ENCODE results near the gene LACRT. TPM values are rescaled to one million over a fixed set of nuclear protein-coding genes. Genes with fewer than 3 reads are reported as not detected.

The LACRT gene
- total and polyA plus RNA-seq, 2 donors (not counting 3 experiments of a cell fraction or from before 2014, with no cell fraction given) = not detected

DNA sequence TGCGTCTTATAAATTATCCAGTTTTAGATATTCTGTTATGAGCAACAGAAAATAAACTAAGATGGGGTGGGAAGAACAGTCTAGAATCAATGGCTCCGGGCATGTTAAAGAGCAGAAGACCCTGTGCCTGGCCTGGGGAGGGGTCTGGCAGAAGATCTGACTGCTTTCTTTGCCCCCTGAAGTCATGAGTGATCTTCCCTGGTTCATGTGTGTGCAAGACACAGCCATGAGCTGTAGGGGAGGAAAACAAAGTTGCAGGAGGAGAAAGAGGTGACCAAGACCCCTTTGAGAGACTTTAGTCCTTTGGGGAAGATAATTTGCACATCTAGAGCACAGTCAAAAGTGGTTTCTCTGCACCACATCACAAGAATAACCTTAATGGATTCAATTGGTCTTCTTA lies 4.8 kb downstream of the LACRT start:
- DNase-seq (ENCODE audit: low read depth, low spot score) = no peak
- no peak overlapping the region for H3K9ac ChIP-seq (replicated peaks; ENCODE audit: extremely low read depth, insufficient read depth, low read length)
- TF ChIP-seq POLR2AphosphoS5 (IDR thresholded peaks at IDR 0.05; ENCODE audit: insufficient read depth, low read depth, low read length) = no peak
- no peak overlapping the region for H3K4me3 ChIP-seq (replicated peaks in 1 of 3; ENCODE audit: insufficient read depth in 1 of 3, low read depth in 1 of 3, low read length in 3 of 3)
- no TSS peak for BruUV-seq (replicated peaks)
- no peaks in the 10 kb centered on the region for H3K4me1 ChIP-seq (ENCODE audit: control insufficient read depth, extremely low read depth, insufficient read depth, low read length)
- H3K79me2 ChIP-seq (ENCODE audit: control insufficient read depth, insufficient read depth, low read length) = no peaks in the 10 kb centered on the region
- POLR2A ChIA-PET = no interaction called here
- FAIRE-seq = no peak
- no peaks in the 10 kb centered on the region for H3K9me1 ChIP-seq (replicated peaks; ENCODE audit: control insufficient read depth, extremely low read depth, insufficient read depth, low read length)
- no peak overlapping the region for H2AFZ ChIP-seq (ENCODE audit: low read depth, low read length)
- H3K4me2 ChIP-seq (ENCODE audit: insufficient read depth, low read length) = no peak overlapping the region
- no peaks in the 10 kb centered on the region for H3K27me3 ChIP-seq (ENCODE audit: control insufficient read depth in 2 of 2, insufficient read depth in 2 of 2, low read length in 2 of 2)
- intact Hi-C loops (cut with micrococcal nuclease) (no loop called here), dilution Hi-C loops (cut with MboI; ENCODE audit: extremely low pct_ligation_motif_present, low sequenced_read_pairs) (no loop called here)
- H3K36me3 ChIP-seq (ENCODE audit: control insufficient read depth in 2 of 2, extremely low read depth in 1 of 2, insufficient read depth in 2 of 2, low read length in 2 of 2) = no peaks in the 10 kb centered on the region
- no peaks in the 10 kb centered on the region for H4K20me1 ChIP-seq (replicated peaks; ENCODE audit: control insufficient read depth, extremely low read depth, insufficient read depth, low read length)
- CTCF ChIA-PET = interaction anchor here (1.9 kb wide), 1 partner anchor 34 kb away, joined by 5 read pairs; no protein-coding TSS in a partner anchor
- no peak overlapping the region for H3K27ac ChIP-seq (ENCODE audit: insufficient read depth, low read depth, low read length)
- H3K9me3 ChIP-seq (replicated peaks; ENCODE audit: control insufficient read depth, insufficient read depth, low read length) = no peaks in the 10 kb centered on the region

DNA sequence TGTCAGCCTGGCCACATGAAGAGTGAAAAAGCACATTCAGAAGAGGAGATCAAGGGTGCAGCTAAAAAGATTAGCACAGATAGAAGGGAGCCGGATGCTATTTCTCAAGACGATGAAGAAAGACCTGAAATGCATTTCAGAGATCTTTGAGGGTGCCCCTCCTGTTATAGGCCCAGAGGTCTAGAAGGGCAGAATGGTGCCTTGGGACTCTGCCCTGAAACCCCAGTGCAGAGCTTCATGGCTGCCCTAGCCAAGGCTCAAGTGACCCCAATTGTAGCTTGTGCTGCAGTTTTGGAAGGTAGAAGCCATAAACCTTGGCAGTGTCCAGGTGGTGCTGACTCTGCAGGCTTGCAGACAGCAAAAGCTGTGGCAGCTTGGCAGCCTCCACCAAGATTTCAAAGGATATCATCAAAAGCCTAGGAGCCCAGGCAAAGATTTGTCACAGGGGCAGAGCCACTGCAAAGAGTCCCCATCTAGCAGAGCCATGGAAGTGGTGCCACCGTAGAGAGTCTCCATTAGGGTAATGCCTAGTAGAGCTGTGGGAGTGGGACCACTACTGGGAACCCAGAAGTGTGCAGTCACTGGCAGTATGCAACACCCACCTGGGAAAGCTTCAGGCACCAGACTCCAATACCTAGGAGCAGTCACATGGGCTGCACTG lies 6.4 kb downstream of the LACRT start:
- Histone ChIP-seq H3K4me2 (ENCODE audit: insufficient read depth, low read length) (no peak overlapping the region), H4K20me1 (replicated peaks; ENCODE audit: control insufficient read depth, extremely low read depth, insufficient read depth, low read length) (no peaks in the 10 kb centered on the region), H3K4me1 (ENCODE audit: control insufficient read depth, extremely low read depth, insufficient read depth, low read length) (no peaks in the 10 kb centered on the region), H3K27me3 (ENCODE audit: control insufficient read depth in 2 of 2, insufficient read depth in 2 of 2, low read length in 2 of 2) (peaks cover 0 to 1% of the 10 kb centered on the region in 2 experiments), H3K36me3 (ENCODE audit: control insufficient read depth in 2 of 2, extremely low read depth in 1 of 2, insufficient read depth in 2 of 2, low read length in 2 of 2) (no peaks in the 10 kb centered on the region), H3K9me3 (replicated peaks; ENCODE audit: control insufficient read depth, insufficient read depth, low read length) (no peaks in the 10 kb centered on the region), H3K27ac (ENCODE audit: insufficient read depth, low read depth, low read length) (no peak overlapping the region), H3K79me2 (ENCODE audit: control insufficient read depth, insufficient read depth, low read length) (no peaks in the 10 kb centered on the region), H3K9me1 (replicated peaks; ENCODE audit: control insufficient read depth, extremely low read depth, insufficient read depth, low read length) (no peaks in the 10 kb centered on the region), H3K4me3 (replicated peaks in 1 of 3; ENCODE audit: insufficient read depth in 1 of 3, low read depth in 1 of 3, low read length in 3 of 3) (no peak overlapping the region), H2AFZ (ENCODE audit: low read depth, low read length) (no peak overlapping the region), H3K9ac (replicated peaks; ENCODE audit: extremely low read depth, insufficient read depth, low read length) (no peak overlapping the region)
- TF ChIP-seq EZH2 (IDR thresholded peaks at IDR 0.05; ENCODE audit: borderline replicate concordance, low read depth, low read length, severe bottlenecking) (no peak), JUN (IDR thresholded peaks at IDR 0.05; ENCODE audit: borderline replicate concordance, insufficient read depth, insufficient read length, low read depth) (no peak), POLR2AphosphoS5 (IDR thresholded peaks at IDR 0.05; ENCODE audit: insufficient read depth, low read depth, low read length) (no peak), MYC (IDR thresholded peaks at IDR 0.05; ENCODE audit: low read depth, low read length) (no peak), FOS (IDR thresholded peaks at IDR 0.05; ENCODE audit: borderline replicate concordance, insufficient read depth, low read length) (no peak), GATA2 (IDR thresholded peaks at IDR 0.05; ENCODE audit: insufficient read depth, insufficient read length, low read depth, low read length) (no peak), POLR2A (IDR thresholded peaks at IDR 0.05; ENCODE audit: low read depth, low read length) (no peak)
- TF ChIP-seq, protein P1, sequence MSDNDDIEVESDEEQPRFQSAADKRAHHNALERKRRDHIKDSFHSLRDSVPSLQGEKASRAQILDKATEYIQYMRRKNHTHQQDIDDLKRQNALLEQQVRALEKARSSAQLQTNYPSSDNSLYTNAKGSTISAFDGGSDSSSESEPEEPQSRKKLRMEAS (IDR thresholded peaks at IDR 0.05; ENCODE audit: insufficient read depth, insufficient read length) = no peak
- TF ChIP-seq, protein P2, sequence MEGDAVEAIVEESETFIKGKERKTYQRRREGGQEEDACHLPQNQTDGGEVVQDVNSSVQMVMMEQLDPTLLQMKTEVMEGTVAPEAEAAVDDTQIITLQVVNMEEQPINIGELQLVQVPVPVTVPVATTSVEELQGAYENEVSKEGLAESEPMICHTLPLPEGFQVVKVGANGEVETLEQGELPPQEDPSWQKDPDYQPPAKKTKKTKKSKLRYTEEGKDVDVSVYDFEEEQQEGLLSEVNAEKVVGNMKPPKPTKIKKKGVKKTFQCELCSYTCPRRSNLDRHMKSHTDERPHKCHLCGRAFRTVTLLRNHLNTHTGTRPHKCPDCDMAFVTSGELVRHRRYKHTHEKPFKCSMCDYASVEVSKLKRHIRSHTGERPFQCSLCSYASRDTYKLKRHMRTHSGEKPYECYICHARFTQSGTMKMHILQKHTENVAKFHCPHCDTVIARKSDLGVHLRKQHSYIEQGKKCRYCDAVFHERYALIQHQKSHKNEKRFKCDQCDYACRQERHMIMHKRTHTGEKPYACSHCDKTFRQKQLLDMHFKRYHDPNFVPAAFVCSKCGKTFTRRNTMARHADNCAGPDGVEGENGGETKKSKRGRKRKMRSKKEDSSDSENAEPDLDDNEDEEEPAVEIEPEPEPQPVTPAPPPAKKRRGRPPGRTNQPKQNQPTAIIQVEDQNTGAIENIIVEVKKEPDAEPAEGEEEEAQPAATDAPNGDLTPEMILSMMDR (IDR thresholded peaks at IDR 0.05; ENCODE audit: extremely low read depth in 1 of 2, insufficient read depth in 1 of 2, low read depth in 1 of 2, low read length in 2 of 2) = no peak
- dilution Hi-C loops (cut with MboI; ENCODE audit: extremely low pct_ligation_motif_present, low sequenced_read_pairs) (no loop called here), intact Hi-C loops (cut with micrococcal nuclease) (no loop called here)
- CTCF ChIA-PET = no interaction called here
- FAIRE-seq (no peak), DNase-seq (ENCODE audit: low read depth, low spot score) (no peak)
- POLR2A ChIA-PET = no interaction called here
- BruUV-seq (replicated peaks) = no TSS peak

Measured in endothelial cell of umbilical vein (primary cell).